NCI-H774 (cell line): ENCODE data around the gene ZNF687.
"Not testable (repeated sequence)": the region's sequence is repeated elsewhere in the genome, so short reads cannot be mapped to it uniquely, and the experiment has no call there.

Source experiments
- DNase-seq: peaks from one replicate; lab custom pipeline; 2025; lab: John Stamatoyannopoulos, UW

Gene ZNF687, protein sequence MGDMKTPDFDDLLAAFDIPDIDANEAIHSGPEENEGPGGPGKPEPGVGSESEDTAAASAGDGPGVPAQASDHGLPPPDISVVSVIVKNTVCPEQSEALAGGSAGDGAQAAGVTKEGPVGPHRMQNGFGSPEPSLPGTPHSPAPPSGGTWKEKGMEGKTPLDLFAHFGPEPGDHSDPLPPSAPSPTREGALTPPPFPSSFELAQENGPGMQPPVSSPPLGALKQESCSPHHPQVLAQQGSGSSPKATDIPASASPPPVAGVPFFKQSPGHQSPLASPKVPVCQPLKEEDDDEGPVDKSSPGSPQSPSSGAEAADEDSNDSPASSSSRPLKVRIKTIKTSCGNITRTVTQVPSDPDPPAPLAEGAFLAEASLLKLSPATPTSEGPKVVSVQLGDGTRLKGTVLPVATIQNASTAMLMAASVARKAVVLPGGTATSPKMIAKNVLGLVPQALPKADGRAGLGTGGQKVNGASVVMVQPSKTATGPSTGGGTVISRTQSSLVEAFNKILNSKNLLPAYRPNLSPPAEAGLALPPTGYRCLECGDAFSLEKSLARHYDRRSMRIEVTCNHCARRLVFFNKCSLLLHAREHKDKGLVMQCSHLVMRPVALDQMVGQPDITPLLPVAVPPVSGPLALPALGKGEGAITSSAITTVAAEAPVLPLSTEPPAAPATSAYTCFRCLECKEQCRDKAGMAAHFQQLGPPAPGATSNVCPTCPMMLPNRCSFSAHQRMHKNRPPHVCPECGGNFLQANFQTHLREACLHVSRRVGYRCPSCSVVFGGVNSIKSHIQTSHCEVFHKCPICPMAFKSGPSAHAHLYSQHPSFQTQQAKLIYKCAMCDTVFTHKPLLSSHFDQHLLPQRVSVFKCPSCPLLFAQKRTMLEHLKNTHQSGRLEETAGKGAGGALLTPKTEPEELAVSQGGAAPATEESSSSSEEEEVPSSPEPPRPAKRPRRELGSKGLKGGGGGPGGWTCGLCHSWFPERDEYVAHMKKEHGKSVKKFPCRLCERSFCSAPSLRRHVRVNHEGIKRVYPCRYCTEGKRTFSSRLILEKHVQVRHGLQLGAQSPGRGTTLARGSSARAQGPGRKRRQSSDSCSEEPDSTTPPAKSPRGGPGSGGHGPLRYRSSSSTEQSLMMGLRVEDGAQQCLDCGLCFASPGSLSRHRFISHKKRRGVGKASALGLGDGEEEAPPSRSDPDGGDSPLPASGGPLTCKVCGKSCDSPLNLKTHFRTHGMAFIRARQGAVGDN

DNA sequence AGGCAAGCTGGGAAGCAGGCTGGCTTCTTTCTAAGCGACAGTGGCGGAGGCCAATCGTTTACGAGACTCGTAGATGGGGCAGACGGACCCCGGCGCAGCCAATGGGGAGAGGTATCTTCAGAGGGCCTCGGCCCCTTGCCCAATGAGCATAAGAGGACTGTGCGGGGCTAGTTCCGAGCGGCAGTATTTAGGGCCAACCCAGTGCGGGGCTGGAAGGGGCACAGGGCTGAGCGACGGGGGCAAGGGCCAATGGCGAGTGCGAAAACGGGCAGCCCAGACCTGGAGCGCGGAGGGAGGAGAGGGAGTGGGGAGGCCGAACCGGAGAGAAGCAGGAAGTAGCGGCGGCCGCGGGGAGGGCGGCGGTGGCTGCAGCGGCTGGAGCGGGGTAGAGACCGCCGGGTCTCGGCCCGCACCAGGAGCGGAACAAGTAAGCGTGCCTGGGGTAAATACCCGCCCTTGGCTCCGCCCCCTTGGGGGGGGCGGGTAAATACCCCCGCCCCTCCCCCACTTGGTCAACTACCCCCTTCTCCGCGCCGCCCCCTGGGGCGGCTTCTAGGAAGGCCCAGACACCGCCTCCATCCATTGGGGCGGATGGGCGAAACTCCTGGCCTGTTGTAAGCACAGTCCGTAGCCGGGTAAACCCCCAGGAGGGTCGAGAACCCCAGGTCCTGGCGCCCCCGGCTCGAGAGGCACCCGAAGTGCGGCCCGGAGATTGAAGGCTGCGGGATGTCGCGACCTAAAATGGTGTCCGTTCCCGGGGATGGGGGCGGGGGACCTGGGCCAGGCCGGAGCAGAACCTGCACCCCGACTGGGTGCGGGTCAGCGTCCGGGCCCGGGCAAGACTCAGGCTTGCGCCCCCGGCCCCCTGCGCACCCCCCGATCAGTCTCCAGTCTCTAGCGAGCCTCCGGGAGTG is at the start of gene ZNF687:
Gene ZNF687 (plus strand): TSS at position 331 of the 914 bp plus-strand sequence. CDS start 3,993 bp downstream, outside the sequence.
- DNase-seq = peak; percentile 100

DNA sequence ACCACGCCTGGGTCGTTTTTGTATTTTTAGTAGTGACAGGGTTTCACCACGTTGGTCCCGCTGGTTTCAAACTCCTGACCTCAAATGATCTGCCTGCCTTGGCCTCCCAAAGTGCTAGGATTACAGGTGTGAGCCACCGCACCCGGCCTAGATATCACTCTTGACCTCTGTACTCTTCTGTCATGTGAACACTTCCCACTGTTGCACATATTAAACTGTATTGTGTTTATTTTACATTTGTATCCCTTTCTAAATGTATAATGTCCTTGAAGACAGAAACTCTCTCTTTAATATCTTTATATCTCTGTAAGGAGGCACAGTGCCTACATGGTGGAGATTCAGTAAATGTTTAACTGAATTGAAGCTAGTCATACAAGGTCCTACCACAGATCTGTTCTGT is 46.9 kb upstream of the ZNF687 start:
- DNase-seq = no peak

DNA sequence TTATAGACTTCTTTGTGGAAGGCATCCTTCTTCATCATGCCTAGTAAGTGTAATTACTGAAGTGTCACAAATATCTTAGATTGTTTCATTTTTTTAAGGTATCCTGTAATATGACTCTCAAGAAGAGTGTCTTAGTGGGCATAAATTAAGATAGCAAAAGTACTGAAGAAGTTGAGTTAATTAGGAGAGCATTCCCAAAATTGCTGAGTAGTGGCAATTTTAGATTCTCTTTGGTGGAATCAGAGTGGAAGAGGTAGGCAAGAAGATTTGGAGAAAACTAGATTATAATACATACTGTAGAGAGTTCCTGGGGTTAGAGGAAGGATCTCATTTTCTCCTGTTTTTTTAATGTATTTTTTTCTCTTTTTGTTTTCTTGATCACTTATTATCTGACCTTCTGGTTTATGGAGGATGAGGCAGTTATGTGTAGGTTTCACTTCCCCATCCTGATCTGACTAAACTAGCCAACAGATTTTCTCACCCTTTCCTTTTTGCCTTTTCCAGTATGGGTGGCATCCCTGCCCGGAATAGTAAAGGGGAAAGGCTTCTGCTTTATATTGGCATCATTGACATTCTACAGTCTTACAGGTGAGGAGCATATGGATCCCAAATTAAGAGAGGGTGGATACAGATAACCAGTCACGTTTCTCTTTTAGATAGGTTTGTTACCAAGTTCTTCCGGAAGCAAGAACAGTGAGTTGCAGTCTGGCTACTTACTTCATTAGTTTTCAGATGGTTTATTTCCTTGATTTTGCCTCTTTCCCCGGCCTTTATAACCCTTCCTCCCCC is 44.2 kb upstream of the ZNF687 start:
- DNase-seq = no peak

DNA sequence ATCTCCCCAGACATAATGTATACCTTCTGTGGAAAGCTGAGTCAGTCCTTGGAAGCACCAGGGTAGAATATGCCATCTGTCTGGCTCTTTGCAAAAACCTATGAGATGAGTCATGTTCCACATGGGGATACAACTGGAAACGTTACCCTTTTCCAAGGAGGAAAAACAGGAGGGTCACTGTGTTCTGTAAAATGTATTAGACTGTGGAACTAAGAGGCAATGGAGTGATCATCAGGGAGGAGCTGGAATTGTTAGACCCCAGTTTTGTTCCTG is 43.7 kb upstream of the ZNF687 start:
- no peak for DNase-seq

DNA sequence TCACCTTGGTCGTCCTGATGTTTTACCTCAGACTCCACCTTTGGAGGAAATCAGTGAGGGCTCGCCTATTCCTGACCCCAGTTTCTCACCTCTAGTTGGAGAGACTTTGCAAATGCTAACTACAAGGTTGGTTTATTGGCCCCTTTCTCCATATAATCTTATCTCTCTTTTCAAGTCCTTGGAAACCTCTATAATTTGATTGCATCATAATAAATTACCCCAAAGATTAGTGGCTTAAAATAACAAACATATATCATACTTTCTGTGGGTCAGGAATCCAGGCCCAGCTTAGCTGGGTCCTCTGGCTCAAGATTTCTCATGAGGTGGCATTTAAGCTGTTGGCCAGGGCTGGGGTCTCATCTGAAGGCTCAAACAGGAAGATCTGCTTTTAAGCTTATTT is 39.7 kb upstream of the ZNF687 start:
- no peak for DNase-seq

DNA sequence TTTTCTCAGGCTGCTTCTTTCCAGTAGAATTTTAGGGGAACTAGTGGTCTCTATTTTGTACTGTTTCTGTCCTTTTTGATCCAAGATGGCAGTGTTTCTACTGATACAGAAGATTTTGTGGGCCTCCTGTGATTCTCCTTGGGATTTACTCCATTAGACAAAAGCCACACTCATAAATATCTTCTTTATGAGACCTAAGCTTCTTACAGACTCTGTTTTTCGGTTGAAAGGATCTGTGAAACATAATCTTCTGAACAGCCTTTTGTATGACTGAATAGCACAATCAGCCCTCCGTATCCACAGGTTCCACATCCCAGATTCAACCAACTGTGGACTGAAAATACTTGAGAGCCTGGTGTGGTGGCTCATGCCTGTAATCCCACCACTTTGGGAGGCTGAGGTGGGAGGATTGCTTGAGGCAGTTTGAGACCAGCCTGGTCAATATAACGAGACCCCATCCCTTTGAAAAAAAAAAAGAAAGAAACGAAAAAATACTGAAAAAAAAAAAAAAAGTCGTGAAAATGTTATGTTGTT is 38.3 kb upstream of the ZNF687 start:
- DNase-seq = no peak

DNA sequence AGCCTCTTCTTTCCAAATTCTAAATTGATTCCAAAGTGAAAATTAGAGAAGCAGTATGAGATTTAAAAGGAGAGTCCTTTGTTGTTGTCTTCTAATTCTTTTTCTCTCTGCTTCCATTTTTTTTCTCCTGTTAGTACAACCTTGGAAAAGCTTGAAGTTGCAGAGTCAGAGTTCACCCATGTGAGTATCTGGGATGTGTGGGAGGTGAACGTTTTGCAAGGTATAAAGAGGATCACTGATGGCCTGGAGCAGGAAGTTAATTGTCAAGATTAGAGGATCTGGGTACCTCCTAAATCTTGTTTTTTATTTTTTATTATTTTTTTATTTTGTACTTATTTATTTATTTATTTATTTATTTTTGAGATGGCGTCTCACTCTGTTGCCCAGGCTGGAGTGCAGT is 35.3 kb upstream of the ZNF687 start:
- DNase-seq = no peak

DNA sequence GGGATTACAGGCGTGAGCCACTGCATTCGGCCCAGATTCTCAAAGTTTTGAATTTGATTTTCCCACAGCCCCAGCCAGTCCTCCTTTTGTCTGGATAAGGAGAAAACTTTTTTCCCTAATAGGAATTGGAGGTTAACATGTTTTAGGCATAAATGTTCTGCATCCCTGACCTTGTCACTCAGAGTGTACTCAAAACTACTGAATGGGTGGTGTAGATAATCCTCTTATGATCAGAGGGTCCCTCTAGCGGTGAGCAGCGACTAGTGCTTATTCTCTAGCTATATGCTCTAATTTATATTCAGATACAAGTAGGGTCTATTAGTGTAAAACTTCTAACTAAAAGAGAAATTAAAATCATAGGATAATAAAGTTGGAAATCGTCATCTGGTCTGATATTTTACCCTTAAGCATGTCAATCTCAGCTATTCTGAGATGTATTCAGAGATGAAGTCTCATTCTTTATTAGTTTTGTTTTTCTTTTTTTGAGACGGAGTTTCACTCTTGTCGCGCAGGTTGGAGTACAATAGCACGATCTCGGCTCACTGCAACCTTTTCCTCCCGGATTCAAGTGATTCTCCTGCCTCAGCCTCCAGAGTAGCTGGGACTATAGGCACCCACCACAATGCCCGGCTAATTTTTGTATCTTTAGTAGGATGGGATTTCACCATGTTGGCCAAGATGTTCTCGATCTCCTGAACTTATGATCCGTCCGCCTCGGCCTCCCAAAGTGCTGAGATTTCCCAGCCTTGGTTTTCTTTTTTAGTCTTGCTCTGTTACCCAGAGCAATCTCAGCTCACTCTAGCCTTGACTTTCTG is 30.2 kb upstream of the ZNF687 start:
- peak; percentile 58 for DNase-seq

DNA sequence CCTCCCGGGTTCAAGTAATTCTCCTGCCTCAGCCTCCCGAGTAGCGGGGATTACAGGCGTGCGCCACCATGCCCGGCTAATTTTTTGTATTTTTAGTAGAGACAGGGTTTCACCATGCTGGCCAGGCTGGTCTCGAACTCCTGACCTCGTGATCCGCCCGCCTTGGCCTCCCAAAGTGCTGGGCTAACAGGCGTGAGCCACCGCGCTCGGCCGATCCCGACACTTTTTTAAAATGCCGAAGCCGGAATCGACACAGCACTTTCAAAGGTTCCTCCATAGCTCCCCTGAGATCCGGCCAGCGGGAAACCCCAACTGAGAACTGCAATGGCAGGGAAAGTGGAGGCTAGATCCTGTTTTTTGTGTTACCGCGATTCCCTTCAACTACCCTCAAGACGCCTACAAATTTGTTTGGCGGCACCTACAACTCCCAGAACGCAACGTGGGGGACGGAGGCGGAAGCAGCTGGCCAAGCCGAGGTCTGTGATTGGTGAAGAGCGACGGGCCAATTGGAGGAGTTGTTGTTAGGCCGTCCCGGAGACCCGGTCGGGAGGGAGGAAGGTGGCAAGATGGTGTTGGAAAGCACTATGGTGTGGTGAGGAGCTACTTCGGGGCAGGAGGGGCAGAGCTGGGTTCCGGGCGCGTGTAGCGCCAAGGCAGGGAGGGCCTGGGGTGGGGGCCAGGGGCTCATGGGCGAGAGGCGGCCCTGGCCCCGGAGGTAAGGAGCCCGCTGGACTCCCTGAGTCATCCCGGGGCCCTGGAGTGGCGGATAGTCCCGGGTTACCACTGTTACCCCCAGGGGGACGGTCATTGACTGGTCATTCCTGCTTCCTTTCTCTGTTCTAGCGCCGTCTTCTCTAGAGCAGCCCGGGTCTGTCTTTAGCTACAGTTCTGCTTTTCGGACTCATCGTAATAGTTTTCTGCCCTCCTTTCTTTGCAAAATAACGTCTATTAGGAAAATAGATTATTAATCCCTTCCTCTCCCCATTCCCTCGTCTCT is 27.6 kb upstream of the ZNF687 start, which contains the start of gene PSMD4:
Gene PSMD4 (plus strand): TSS at position 518 of the 997 bp plus-strand sequence. CDS start 49 bp downstream, at position 567.
- peak; percentile 98 for DNase-seq

DNA sequence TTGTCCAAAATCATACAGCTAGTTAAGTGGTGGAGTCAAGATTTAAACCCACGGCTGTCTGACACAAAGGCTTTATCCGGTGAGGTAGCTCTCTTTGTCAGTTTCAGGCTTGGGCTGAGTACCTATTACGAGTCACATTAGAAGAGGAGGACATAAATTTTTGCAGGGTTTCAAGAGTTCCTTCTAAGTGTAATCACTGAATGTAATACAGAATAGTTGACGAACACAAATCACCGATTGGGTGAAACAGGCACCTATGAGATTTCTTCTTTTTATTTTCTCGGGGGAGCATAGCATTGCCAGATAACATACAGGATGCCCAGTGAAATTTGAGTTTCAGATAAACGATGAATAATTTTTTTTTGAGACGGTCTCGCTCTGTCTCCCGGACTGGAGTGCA is 26.7 kb upstream of the ZNF687 start:
- no peak for DNase-seq

DNA sequence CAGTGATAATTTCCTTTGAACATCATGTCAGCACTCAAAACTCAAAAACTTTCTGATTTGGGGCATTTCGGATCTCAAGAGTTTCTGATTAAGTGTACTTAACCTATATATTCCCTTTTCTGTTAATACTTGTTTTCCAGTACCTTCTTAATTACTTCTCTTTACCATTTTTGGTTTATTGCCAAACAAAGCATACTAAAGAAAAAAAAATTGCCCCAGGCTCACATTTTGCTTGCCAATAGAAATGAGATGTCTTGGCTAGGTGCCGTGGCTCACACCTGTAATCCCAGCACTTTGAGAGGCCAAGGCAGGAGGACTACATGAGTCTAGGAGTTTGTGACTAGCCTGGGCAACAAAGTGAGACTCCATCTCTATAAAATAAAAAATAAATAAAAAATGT is 22.7 kb upstream of the ZNF687 start:
- no peak for DNase-seq

DNA sequence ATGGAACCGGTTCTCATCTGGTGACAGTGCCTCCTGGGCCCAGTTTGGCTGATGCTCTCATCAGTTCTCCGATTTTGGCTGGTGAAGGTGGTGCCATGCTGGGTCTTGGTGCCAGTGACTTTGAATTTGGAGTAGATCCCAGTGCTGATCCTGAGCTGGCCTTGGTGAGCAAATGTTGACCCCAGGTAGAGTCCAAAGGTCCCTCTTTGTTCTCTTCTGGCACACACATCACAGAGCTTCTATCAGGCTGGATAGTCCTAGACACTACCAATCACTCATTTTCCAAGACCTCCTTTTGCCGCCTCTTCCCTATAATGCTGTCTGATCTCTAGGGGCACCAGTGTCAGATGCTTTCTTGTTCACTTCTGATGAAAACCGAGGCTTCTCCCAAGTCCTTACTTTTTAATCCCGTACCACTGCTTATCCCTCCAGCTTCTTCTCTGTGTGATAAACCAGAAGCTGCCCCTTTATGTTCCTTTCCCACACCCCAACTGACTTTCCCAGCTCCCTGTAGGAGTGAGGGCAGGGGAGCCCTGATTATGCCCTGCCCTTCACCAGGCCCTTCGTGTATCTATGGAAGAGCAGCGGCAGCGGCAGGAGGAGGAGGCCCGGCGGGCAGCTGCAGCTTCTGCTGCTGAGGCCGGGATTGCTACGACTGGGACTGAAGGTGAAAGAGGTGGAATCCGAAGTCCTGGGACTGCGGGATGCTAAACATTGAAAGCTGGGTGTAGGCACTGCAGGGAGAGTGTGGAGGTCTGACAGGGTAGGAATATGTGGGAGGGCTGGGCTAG is 16.5 kb upstream of the ZNF687 start:
- no peak for DNase-seq

DNA sequence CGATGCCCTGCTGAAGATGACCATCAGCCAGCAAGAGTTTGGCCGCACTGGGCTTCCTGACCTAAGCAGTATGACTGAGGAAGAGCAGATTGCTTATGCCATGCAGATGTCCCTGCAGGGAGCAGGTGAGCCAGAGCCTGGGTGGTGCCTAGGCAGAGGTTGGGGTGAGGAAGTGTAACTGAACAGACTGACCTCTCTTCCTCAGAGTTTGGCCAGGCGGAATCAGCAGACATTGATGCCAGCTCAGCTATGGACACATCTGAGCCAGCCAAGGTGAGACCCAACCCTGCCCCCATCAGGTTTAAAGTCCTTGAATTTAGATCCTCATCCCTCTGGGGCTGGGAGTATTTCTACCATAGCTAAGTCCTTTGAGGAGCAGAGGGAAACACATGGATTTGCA is 15.8 kb upstream of the ZNF687 start:
- no peak for DNase-seq

DNA sequence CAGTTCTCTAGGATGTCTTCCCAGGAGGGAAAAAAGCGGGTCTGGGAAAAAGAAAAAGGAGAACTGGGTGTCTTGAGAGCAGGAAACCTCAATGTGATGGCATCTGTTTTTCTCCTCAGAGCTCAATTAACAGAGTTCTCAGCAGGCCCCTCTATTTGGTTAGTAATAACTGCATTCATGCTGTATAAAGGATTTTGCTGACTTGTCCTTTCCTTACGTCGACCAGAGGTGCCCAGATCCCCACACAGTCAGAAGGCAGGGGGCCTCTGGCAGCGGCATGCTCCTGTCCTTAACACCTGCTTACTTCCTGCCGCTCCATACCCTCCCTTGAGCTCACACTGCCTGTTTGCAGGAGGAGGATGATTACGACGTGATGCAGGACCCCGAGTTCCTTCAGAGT is 15.3 kb upstream of the ZNF687 start:
- no peak for DNase-seq

DNA sequence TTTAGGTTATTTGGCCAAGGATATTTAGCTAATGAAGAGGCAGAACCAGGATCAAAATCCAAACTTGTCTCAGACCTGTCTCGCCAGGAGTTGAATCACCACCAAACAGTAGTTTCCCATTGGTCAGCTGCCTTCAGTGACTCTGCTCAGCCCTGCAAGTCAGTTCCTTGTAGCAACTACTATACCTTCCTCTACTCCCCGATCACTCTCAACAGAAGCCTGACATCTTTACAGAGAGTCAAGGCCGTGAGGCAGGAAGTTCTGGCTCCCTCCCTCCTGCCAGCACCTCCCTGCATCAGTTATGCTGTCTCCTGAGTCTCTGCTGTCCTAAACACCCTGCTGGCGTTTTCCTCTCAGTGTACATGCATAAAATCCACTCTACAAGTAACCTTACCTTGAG is 14.3 kb upstream of the ZNF687 start:
- no peak for DNase-seq

DNA sequence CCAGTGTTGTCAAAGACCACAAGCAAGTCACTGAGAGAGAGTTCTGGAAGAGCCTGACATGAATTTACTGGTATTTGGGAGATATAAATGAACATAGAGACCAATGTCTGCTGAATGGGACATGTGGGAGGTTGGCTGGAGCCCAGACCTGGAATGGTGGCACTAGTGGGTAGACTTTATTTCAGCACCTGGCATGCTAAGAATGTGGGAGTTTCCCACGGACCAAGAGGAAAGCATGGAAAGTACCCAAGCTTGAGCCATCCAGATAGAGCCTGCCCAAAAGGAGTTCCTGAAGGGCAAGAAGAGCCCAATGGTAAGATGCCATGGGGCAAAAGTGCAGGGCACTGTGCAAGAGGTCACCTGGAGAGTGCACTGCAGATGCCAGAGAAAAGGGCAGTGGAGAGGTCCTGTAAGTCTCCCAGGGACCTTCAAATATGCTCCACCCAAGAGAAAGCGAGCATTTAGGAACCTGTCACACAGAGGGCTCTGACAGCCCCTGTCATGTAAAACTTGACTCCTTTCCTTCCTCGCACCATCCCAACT is 8.1 kb upstream of the ZNF687 start:
- no peak for DNase-seq

DNA sequence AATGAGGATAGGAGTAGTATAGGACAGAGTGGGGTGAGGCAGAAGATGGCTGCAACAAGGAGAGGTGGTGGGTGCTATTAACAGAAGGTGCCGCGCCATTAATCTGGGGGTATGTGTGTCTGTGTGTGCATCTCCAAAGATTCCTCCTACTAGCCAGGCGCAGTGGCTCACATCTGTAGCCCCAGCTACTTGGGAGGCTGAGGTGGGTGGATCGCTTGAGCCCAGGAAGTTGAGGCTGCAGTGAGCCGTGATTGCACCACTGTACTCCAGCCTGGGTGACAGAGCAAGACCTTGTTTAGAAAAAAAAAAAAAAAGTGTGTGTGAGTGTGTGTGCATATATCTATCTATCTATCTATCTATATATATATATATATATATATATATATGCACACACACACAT is 6.8 kb upstream of the ZNF687 start:
- not testable (repeated sequence) for DNase-seq
